ENCODE results near the gene CEP72.

DNA sequence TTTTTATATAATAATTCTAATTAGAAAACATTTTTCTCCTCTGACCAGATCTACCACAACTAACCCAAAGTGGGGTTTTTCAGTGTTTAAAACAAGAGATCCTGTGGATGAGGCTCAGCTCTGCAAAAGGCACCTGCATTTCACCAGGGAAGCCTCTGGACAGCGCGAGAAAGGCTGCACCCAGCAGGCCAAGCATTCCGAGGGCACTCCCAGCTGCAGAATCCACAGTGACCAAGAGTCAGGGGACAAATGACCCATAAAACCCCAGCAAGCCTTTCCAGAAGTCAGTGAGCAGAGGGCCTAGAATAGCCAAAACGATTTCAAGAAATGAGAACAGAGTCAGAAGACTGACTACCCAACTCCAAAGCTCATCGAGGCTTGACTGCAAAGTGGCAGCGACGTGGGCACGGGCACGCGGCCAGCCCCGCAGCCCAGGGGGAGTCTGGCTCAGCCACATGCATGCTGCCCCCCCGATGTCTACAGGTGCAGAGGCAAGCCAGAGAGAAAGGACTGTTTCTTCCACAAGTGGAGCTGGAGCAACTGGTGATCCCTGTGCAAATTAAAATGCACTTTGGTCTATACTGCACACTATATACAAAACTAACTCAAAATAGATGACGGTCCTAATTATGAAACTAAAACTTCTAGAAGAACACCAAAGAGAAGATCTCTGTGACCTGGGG is 54.8 kb downstream of the CEP72 start:
- TF ChIP-seq, protein P1, sequence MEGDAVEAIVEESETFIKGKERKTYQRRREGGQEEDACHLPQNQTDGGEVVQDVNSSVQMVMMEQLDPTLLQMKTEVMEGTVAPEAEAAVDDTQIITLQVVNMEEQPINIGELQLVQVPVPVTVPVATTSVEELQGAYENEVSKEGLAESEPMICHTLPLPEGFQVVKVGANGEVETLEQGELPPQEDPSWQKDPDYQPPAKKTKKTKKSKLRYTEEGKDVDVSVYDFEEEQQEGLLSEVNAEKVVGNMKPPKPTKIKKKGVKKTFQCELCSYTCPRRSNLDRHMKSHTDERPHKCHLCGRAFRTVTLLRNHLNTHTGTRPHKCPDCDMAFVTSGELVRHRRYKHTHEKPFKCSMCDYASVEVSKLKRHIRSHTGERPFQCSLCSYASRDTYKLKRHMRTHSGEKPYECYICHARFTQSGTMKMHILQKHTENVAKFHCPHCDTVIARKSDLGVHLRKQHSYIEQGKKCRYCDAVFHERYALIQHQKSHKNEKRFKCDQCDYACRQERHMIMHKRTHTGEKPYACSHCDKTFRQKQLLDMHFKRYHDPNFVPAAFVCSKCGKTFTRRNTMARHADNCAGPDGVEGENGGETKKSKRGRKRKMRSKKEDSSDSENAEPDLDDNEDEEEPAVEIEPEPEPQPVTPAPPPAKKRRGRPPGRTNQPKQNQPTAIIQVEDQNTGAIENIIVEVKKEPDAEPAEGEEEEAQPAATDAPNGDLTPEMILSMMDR (IDR thresholded peaks at IDR 0.05; ENCODE audit: insufficient read depth, low read depth, low read length), result no peak
- TF ChIP-seq EZH2 (IDR thresholded peaks at IDR 0.05; ENCODE audit: insufficient read depth, low read length), result no peak

Measured in astrocyte (in vitro differentiated cells and primary cell).